Transverse colon (tissue), 4 donors: Measurements from ENCODE around the gene TLR10. TPM values are rescaled to one million over a fixed set of nuclear protein-coding genes. Genes with fewer than 3 reads are reported as not detected.

ENCODE experiments used
- DNase-seq: peaks from one replicate; pipeline ENCODE4 v3.0.0-alpha.2; 2019
- H3K27ac ChIP-seq, 4 donors: fragments of 200-600 bp; sonication (generic); 2 replicates each; pipeline ENCODE4 v1.5.1; 2016 to 2018; ENCODE audit warnings: inconsistent platforms in 4 of 4
- H3K27me3 ChIP-seq: fragments of 200-600 bp; sonication (generic); 2 replicates; pipeline ENCODE4 v1.5.1; 2017; ENCODE audit warnings: inconsistent platforms
- H3K36me3 ChIP-seq, 4 donors: fragments of 200-600 bp; sonication (generic); 2 replicates each; pipeline ENCODE4 v1.5.1; 2017 to 2019; ENCODE audit warnings: inconsistent platforms in 4 of 4
- H3K4me1 ChIP-seq, 4 donors: fragments of 200-600 bp; sonication (generic); 2 replicates each; pipeline ENCODE4 v1.5.1; 2017 to 2020; ENCODE audit warnings: inconsistent platforms in 4 of 4
- H3K4me3 ChIP-seq, 4 donors: fragments of 200-600 bp; sonication (generic); 1 replicate in 1 of 4; 2 replicates in 3 of 4; pipeline versions ENCODE4 v1.5.1 to v1.6.1; 2017 to 2019; ENCODE audit warnings: inconsistent platforms in 4 of 4
- H3K9me3 ChIP-seq, 2 donors: fragments of 200-600 bp; sonication (generic); 2 replicates each; pipeline ENCODE4 v1.5.1; 2017 to 2019; ENCODE audit warnings: inconsistent platforms in 2 of 2
- EP300 ChIP-seq: sonication (generic); formaldehyde crosslinking; IDR thresholded peaks from one replicate; pipeline ENCODE4 v1.6.1; 2017; ENCODE audit warnings: antibody characterized with exemption, low read depth
- POLR2A ChIP-seq: fragments of 450-650 bp; IDR thresholded peaks from one replicate; pipeline ENCODE4 v1.6.1; 2016; ENCODE audit warnings: antibody characterized with exemption, mild to moderate bottlenecking, moderate library complexity
- POLR2AphosphoS5 ChIP-seq, 3 donors: sonication (generic); formaldehyde crosslinking; IDR thresholded peaks; one replicate each; pipeline ENCODE4 v1.6.1; 2016; ENCODE audit warnings: antibody characterized with exemption in 3 of 3
- WGBS, 2 donors: methylation state at CpG; one replicate each; pipeline ENCODE4 v1.1.5; 2018; ENCODE audit warnings: low coverage in 1 of 2; 5-methylcytosine and 5-hydroxymethylcytosine counted together
- in situ Hi-C, 4 donors: fragments of 200-750 bp; cut with MboI; loops; one replicate each; pipeline versions ENCODE4 v1.15.0 to v1.15.1; 2017; ENCODE audit warnings: low sequenced_read_pairs in 3 of 4, low pct_ligation_motif_present in 1 of 4, low pct_unique_long_range_greater_than_20kb in 1 of 4
- intact Hi-C: fragments of 100-400 bp; cut with DNase I; formaldehyde crosslinking; loops from one replicate; pipeline ENCODE4 v1.15.1; 2023; ENCODE audit warnings: low total_unique reads
- total RNA-seq, 4 donors: library from RNA; depleted of rRNA; stranded (reverse); fragments of >200 nt; gene quantifications; one replicate each; pipeline ENCODE4 v1.1.0, GENCODE V29; 2016
- TF ChIP-seq, protein P1 (sequence below), 5 experiments: fragments of 200-600 bp in 3 of 5; fragments of 450-650 bp in 2 of 5; sonication (generic) in 3 of 5; IDR thresholded peaks; 1 replicate in 2 of 5; 2 replicates in 3 of 5; pipeline ENCODE4 v1.5.1; 2016 to 2017; ENCODE audit warnings: antibody characterized with exemption in 5 of 5, inconsistent platforms in 3 of 5, mild to moderate bottlenecking in 2 of 5, moderate library complexity in 1 of 5

Gene TLR10
- total RNA-seq, 4 donors from 2014 or later = 4.6 TPM; not detected in 3

DNA sequence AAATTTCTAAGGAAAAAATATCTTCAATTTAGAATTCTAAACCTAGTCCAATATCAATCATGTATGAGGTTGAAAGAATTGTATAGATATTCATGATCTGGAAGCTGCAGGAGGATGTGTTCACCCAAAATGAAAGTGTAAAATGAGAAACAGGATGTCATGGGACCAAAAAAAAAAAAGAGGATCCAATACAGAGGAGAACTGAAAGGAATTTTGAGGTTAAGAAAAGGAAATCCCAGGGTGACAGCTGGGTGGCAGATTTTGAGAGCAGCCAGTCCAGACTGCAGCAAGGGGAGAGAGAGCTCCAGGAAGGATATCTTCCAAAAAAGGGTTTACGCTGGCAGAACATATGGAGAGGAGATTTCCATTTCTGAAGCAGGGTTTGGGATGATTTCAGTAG, 38.9 kb downstream of the TLR10 start:
- Histone ChIP-seq H3K36me3 (no peaks in the 10 kb centered on the region), H3K4me1 (no peaks in the 10 kb centered on the region), H3K9me3 (peaks cover 0 to 3% of the 10 kb centered on the region in 2 donors), H3K27ac (no peak overlapping the region), H3K4me3 (no peak overlapping the region), H3K27me3 (no peaks in the 10 kb centered on the region)
- DNase-seq = no peak
- TF ChIP-seq, protein P1, sequence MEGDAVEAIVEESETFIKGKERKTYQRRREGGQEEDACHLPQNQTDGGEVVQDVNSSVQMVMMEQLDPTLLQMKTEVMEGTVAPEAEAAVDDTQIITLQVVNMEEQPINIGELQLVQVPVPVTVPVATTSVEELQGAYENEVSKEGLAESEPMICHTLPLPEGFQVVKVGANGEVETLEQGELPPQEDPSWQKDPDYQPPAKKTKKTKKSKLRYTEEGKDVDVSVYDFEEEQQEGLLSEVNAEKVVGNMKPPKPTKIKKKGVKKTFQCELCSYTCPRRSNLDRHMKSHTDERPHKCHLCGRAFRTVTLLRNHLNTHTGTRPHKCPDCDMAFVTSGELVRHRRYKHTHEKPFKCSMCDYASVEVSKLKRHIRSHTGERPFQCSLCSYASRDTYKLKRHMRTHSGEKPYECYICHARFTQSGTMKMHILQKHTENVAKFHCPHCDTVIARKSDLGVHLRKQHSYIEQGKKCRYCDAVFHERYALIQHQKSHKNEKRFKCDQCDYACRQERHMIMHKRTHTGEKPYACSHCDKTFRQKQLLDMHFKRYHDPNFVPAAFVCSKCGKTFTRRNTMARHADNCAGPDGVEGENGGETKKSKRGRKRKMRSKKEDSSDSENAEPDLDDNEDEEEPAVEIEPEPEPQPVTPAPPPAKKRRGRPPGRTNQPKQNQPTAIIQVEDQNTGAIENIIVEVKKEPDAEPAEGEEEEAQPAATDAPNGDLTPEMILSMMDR (IDR thresholded peaks at IDR 0.05) = no peak
- TF ChIP-seq EP300 (no peak), POLR2A (no peak), POLR2AphosphoS5 (IDR thresholded peaks at IDR 0.05) (no peak)
- in situ Hi-C loops = loop anchor here in 2 of 4 donors (25.0 kb wide), 2 partner anchors 682 to 932 kb away; no protein-coding TSS in a partner anchor
- 73 to 83% methylated on average over 1 of the region's 1 CpG for WGBS, 2 donors
- intact Hi-C loops = no loop called here

DNA sequence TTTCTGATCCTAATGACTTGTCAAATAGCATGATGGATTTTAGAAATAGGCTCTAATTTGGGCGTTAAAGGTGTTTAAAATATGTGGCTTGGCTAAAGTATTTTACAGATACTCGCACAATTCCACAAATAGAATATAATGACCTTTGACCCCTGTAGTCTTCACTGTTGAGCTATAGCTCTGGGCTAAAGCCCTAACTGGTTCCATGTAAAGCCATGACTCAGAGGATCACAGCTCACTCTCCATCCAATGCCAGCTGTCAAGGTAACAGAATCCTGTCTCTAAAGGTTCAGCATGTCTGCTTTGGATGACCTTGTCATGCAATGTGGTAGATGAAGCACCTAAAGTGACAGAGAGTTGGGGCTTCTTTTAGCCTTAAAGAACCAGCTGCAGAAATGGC, 42.5 kb downstream of the TLR10 start:
- in situ Hi-C loops = loop anchor here in 2 of 4 donors (25.0 kb wide), 2 partner anchors 678 to 928 kb away; no protein-coding TSS in a partner anchor
- H3K27me3 ChIP-seq = no peaks in the 10 kb centered on the region
- H3K9me3 ChIP-seq = no peaks in the 10 kb centered on the region
- DNase-seq = no peak
- TF ChIP-seq EP300 (no peak), POLR2AphosphoS5 (IDR thresholded peaks at IDR 0.05) (no peak), POLR2A (no peak)
- TF ChIP-seq, protein P1 (IDR thresholded peaks at IDR 0.05) = no peak
- no peak overlapping the region for H3K27ac ChIP-seq
- no peak overlapping the region for H3K4me3 ChIP-seq
- no peaks in the 10 kb centered on the region for H3K4me1 ChIP-seq
- no peaks in the 10 kb centered on the region for H3K36me3 ChIP-seq
- intact Hi-C loops = no loop called here
- WGBS, 2 donors = 59% methylated on average over 2 of the region's 2 CpGs; no CpG with 5 or more reads in 1 of the 2 donors

DNA sequence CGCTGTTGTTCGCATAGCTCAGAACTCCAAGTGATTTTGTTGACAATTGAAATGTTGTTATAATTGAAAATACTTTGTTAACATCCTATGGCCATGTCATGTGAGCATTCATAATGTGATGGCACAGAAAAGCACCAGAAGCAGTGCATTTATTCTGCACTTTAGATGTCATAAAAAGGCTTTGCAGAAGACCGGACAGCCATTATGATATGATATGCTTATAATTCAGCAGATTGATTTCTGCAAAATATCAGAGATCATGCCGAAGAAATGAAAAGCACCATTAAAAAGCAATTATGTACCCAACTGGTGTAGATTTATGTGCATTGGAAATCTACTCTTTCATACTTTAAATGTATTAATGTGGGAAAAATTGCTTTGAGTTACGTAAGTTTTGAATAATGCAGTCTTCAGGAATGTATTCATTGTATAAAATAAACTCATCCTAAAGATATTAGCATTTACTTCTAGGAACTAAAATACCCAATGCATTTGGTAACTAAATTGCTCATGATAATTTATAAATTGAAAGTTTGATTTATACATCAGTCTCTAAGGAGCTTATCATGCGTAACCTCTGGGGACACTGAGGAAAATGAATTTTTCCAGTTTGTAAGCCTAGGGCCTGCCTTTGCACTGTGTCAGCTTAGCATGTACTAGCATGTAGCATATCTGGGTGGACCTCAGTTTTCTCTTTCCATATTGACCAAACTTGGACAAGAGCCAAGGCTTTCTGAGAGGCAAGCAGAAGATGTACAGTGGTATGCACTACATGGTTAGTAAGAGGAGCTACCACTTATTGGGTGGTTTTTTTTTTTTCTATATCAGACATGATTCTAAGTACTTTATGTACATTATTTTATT, 43.6 kb downstream of the TLR10 start:
- intact Hi-C loops = no loop called here
- Histone ChIP-seq H3K27me3 (no peaks in the 10 kb centered on the region), H3K4me1 (no peaks in the 10 kb centered on the region), H3K9me3 (no peaks in the 10 kb centered on the region), H3K36me3 (no peaks in the 10 kb centered on the region), H3K4me3 (no peak overlapping the region), H3K27ac (no peak overlapping the region)
- in situ Hi-C loops = loop anchor here (10.0 to 25.0 kb wide), 4 partner anchors 554 to 927 kb away; no protein-coding TSS in a partner anchor
- WGBS, 2 donors = 92 to 98% methylated on average over 6 of the region's 6 CpGs
- no peak for DNase-seq
- TF ChIP-seq POLR2A = no peak
- TF ChIP-seq POLR2AphosphoS5 (IDR thresholded peaks at IDR 0.05) = no peak
- TF ChIP-seq EP300 = no peak
- TF ChIP-seq, protein P1 (IDR thresholded peaks at IDR 0.05) = no peak

DNA sequence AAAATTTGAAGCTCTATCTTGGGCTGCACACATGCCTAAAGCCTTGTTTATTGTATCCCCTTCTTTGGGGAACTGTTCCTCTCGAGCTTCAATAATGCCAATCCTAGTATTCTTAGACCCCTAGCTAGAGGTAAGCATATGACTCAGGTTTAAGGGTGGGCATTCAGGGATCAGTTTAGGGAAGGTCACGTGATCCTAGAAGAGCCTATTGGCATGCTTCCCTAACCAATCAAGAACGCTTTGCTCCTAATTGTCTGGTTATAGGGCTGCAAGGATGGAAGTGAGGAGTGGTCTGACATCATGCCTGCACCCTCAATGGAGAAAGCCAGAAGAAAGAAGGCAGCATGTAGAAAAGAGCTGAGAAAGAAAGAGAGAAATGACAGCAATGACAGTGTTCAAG, 46.9 kb downstream of the TLR10 start:
- in situ Hi-C loops = loop anchor here (10.0 to 25.0 kb wide), 4 partner anchors 551 to 924 kb away; no protein-coding TSS in a partner anchor
- no peak for DNase-seq
- TF ChIP-seq, protein P1 (IDR thresholded peaks at IDR 0.05) = no peak
- TF ChIP-seq POLR2A (no peak), EP300 (no peak), POLR2AphosphoS5 (IDR thresholded peaks at IDR 0.05) (no peak)
- H3K36me3 ChIP-seq = no peaks in the 10 kb centered on the region
- no peak overlapping the region for H3K27ac ChIP-seq
- no peaks in the 10 kb centered on the region for H3K9me3 ChIP-seq
- 74 to 91% methylated on average over 2 to 3 of the region's 3 CpGs for WGBS, 2 donors
- H3K4me1 ChIP-seq = peaks cover 4 to 6% (median 5%) of the 10 kb centered on the region in 4 donors
- intact Hi-C loops = no loop called here
- no peak overlapping the region for H3K4me3 ChIP-seq
- H3K27me3 ChIP-seq = no peaks in the 10 kb centered on the region
